HFFc6 (cell line): ENCODE data around the gene SPP1. TPM values are rescaled to one million over a fixed set of nuclear protein-coding genes. Genes with fewer than 3 reads are reported as not detected.
A peak's percentile ranks its signal among the peaks of the same experiment; 100 is the strongest.

Source experiments
- DNase-seq: peaks from one replicate; pipeline ENCODE4 v3.0.0-alpha.2; 2018
- H3K27ac Mint-ChIP-seq: 2 replicates; pipeline ENCODE4 v1.8.0; 2020; ENCODE audit warnings: mild to moderate bottlenecking, mixed read lengths
- H3K27me3 Mint-ChIP-seq: 2 replicates; pipeline ENCODE4 v1.8.0; 2021; ENCODE audit warnings: mild to moderate bottlenecking, moderate library complexity, mixed read lengths; ENCODE audit not compliant: insufficient read depth
- H3K36me3 Mint-ChIP-seq: 2 replicates; pipeline ENCODE4 v1.8.0; 2021; ENCODE audit warnings: low read depth, mixed read lengths
- H3K4me1 Mint-ChIP-seq: 2 replicates; pipeline ENCODE4 v1.8.0; 2020; ENCODE audit warnings: low read depth, mixed read lengths
- H3K4me3 Mint-ChIP-seq: 2 replicates; pipeline ENCODE4 v1.8.0; 2020; ENCODE audit warnings: mild to moderate bottlenecking, moderate library complexity, mixed read lengths
- H3K9me3 Mint-ChIP-seq: 2 replicates; pipeline ENCODE4 v1.8.0; 2020; ENCODE audit warnings: mild to moderate bottlenecking, mixed read lengths
- total RNA-seq, 6 experiments: library from RNA; stranded (reverse); fragmentation: NEBNext Ultra II Directional; extraction: Animal tissue kit (Norgen Biotek cat#: 25700); gene quantifications; 2 replicates in 1 of 6; 3 replicates in 5 of 6; pipeline ENCODE4 v1.2.3, GENCODE V29; 2021
- TF ChIP-seq, protein P1 (sequence below): fragments of 200-600 bp; sonication (generic); IDR thresholded peaks from 2 replicates; pipeline ENCODE4 v1.5.0; 2021; ENCODE audit warnings: antibody characterized with exemption, mild to moderate bottlenecking

The SPP1 gene
- total RNA-seq, 6 experiments from 2014 or later: 5.9 to 10.8 (median 7.1) TPM

GRCh38 chr4:88030565-88031310 is 55.2 kb downstream of the SPP1 start:
- DNase-seq: no peak
- H3K27me3 Mint-ChIP-seq: no peaks in the 10 kb centered on the region; the same call in 1 of the 2 replicates
- H3K4me3 Mint-ChIP-seq: no peak overlapping the region
- peak overlapping the region; percentile 96 for H3K27ac Mint-ChIP-seq
- H3K36me3 Mint-ChIP-seq: peaks cover 52% of the 10 kb centered on the region
- H3K4me1 Mint-ChIP-seq: peaks cover 49% of the 10 kb centered on the region
- peaks cover 18% of the 10 kb centered on the region for H3K9me3 Mint-ChIP-seq
- TF ChIP-seq, protein P1, sequence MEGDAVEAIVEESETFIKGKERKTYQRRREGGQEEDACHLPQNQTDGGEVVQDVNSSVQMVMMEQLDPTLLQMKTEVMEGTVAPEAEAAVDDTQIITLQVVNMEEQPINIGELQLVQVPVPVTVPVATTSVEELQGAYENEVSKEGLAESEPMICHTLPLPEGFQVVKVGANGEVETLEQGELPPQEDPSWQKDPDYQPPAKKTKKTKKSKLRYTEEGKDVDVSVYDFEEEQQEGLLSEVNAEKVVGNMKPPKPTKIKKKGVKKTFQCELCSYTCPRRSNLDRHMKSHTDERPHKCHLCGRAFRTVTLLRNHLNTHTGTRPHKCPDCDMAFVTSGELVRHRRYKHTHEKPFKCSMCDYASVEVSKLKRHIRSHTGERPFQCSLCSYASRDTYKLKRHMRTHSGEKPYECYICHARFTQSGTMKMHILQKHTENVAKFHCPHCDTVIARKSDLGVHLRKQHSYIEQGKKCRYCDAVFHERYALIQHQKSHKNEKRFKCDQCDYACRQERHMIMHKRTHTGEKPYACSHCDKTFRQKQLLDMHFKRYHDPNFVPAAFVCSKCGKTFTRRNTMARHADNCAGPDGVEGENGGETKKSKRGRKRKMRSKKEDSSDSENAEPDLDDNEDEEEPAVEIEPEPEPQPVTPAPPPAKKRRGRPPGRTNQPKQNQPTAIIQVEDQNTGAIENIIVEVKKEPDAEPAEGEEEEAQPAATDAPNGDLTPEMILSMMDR: no peak

Other genes starting within 250 kb of the SPP1 start
- gene IBSP, start 176.2 kb upstream of the SPP1 start, total RNA-seq: not detected
- gene MEPE, start 142.7 kb upstream of the SPP1 start, total RNA-seq: not detected
- gene PKD2, start 31.9 kb downstream of the SPP1 start, total RNA-seq: 100 to 1,000 TPM in 1 of 6 experiments, 10 to 100 TPM in 5; 67.8 to 103 (median 70.4) TPM
- gene ABCG2, start 182.9 kb downstream of the SPP1 start, total RNA-seq: under 1 TPM; 0.10 to 0.33 (median 0.13) TPM